OCI-LY3 (cell line): ENCODE results near the gene MB21D2.

Experiments
- H2AFZ ChIP-seq: fragments of 200-600, 300-600 bp; shearing (Covaris generic); 2 replicates; pipeline ENCODE4 v1.6.0; 2014; ENCODE audit warnings: antibody characterized with exemption, low read depth, low read length
- H3K27ac ChIP-seq: fragments of 200-600, 300-600 bp; sonication (generic); 2 replicates; pipeline ENCODE4 v1.5.1; 2014; ENCODE audit warnings: mild to moderate bottlenecking, low read length, moderate library complexity, mixed read lengths
- H3K27me3 ChIP-seq: fragments of 200-600, 300-600 bp; sonication (generic); 2 replicates; pipeline ENCODE4 v1.6.1; 2014; ENCODE audit warnings: low read depth, low read length, mixed read lengths
- H3K36me3 ChIP-seq: fragments of 200-600, 300-600 bp; sonication (generic); replicated peaks from 2 replicates; pipeline ENCODE3; 2014; ENCODE audit warnings: low read depth, low read length, mixed read lengths
- H3K4me1 ChIP-seq: fragments of 300-600, 200-600 bp; sonication (generic); 2 replicates; pipeline ENCODE4 v1.6.1; 2014; ENCODE audit warnings: low read length, mixed read lengths
- H3K4me2 ChIP-seq: fragments of 200-600, 300-600 bp; sonication (generic); 2 replicates; pipeline ENCODE4 v1.6.1; 2014; ENCODE audit warnings: low read length, mixed read lengths
- H3K4me3 ChIP-seq: fragments of 300-600, 200-600 bp; sonication (generic); 2 replicates; pipeline ENCODE4 v1.5.1; 2014; ENCODE audit warnings: antibody characterized with exemption, mild to moderate bottlenecking, low read length, moderate library complexity
- H3K79me2 ChIP-seq: fragments of 300-600, 200-600 bp; shearing (Covaris generic); 2 replicates; pipeline ENCODE4 v1.6.1; 2014; ENCODE audit warnings: mild to moderate bottlenecking, low read length, mixed read lengths
- H3K9ac ChIP-seq: fragments of 300-600, 200-600 bp; shearing (Covaris generic); 2 replicates; pipeline ENCODE4 v1.6.0; 2014; ENCODE audit warnings: mild to moderate bottlenecking, low read length, moderate library complexity
- H3K9me3 ChIP-seq: fragments of 200-600, 300-600 bp; shearing (Covaris generic); 2 replicates; pipeline ENCODE4 v1.6.1; 2014; ENCODE audit warnings: low read length, mixed read lengths; ENCODE audit not compliant: insufficient read depth
- H4K20me1 ChIP-seq: fragments of 200-600, 300-600 bp; sonication (generic); 2 replicates; pipeline ENCODE4 v1.6.1; 2016; ENCODE audit warnings: low read length, mixed read lengths; ENCODE audit not compliant: insufficient read depth
- EZH2phosphoT487 ChIP-seq: fragments of 200-600 bp; shearing (Covaris generic); IDR thresholded peaks from 2 replicates; pipeline ENCODE4 v1.6.1; 2018; ENCODE audit warnings: antibody characterized with exemption, mixed run types, low read depth
- TF ChIP-seq, protein P1 (sequence below): fragments of 200-600, 300-600 bp; sonication (generic); IDR thresholded peaks from 2 replicates; pipeline ENCODE4 v1.5.1; 2014; ENCODE audit warnings: antibody characterized with exemption, low read length, low read depth

Gene MB21D2

DNA sequence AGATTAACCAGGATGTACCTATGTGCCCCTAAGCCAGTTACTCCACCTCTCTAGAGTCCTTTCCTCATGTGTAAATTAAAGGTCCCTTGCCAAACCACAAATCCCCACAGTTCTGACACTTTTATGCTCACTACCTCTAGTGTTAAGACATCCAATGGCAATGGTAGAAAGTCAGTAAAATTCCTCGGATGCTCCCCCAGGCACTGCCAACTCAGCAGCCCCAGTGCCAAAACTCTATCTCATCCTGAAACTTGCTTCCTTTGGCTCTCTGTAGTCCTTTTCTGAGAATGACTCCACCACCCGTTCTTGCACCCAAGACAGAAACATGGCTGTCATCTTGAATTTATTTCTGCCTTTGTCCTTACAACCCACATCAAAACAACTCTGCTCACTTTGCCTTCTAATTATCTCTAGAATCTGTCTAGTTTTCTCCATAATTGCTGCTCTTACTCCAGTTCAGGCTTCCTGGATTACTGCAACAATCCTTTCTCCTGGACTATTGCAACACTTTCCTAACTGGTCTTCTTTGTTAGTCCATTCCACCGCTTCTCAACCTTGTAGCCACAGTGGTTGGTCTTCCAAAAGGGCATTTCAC is 41.6 kb downstream of the MB21D2 start:
- no peak overlapping the region for H3K9ac ChIP-seq
- no peaks in the 10 kb centered on the region for H3K4me1 ChIP-seq
- no peaks in the 10 kb centered on the region for H3K9me3 ChIP-seq
- no peak for TF ChIP-seq EZH2phosphoT487
- TF ChIP-seq, protein P1, sequence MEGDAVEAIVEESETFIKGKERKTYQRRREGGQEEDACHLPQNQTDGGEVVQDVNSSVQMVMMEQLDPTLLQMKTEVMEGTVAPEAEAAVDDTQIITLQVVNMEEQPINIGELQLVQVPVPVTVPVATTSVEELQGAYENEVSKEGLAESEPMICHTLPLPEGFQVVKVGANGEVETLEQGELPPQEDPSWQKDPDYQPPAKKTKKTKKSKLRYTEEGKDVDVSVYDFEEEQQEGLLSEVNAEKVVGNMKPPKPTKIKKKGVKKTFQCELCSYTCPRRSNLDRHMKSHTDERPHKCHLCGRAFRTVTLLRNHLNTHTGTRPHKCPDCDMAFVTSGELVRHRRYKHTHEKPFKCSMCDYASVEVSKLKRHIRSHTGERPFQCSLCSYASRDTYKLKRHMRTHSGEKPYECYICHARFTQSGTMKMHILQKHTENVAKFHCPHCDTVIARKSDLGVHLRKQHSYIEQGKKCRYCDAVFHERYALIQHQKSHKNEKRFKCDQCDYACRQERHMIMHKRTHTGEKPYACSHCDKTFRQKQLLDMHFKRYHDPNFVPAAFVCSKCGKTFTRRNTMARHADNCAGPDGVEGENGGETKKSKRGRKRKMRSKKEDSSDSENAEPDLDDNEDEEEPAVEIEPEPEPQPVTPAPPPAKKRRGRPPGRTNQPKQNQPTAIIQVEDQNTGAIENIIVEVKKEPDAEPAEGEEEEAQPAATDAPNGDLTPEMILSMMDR, result no peak
- no peak overlapping the region for H3K4me3 ChIP-seq
- H4K20me1 ChIP-seq, result no peaks in the 10 kb centered on the region
- H2AFZ ChIP-seq, result no peak overlapping the region
- no peak overlapping the region for H3K27ac ChIP-seq
- no peaks in the 10 kb centered on the region for H3K36me3 ChIP-seq
- no peak overlapping the region for H3K4me2 ChIP-seq
- peaks cover 12% of the 10 kb centered on the region for H3K27me3 ChIP-seq
- no peaks in the 10 kb centered on the region for H3K79me2 ChIP-seq

DNA sequence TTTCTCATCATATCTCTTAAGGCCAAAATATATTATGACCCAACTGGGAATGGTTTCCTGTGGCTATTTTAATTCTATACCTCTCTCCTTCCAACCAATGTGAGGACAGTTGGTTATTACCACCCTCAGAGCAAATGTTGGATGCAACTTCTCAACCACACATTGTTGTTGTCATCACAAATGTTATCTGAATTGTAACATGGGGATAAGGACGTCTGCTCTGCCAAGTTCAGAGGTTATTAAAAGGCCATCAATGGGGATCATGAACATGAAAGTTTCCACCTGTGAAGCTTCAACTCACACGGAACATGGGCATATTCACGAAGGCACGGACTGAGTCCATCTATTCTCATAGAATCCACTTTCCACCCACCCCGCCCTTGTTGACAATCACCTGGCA is 46.8 kb downstream of the MB21D2 start:
- Histone ChIP-seq H3K4me2 (no peak overlapping the region), H3K79me2 (no peaks in the 10 kb centered on the region), H3K27ac (no peak overlapping the region), H3K4me1 (no peaks in the 10 kb centered on the region), H3K9me3 (no peaks in the 10 kb centered on the region), H2AFZ (no peak overlapping the region), H3K4me3 (no peak overlapping the region), H3K36me3 (no peaks in the 10 kb centered on the region), H3K27me3 (peaks cover 7% of the 10 kb centered on the region), H3K9ac (no peak overlapping the region), H4K20me1 (no peaks in the 10 kb centered on the region)
- TF ChIP-seq, protein P1, result no peak
- no peak for TF ChIP-seq EZH2phosphoT487

DNA sequence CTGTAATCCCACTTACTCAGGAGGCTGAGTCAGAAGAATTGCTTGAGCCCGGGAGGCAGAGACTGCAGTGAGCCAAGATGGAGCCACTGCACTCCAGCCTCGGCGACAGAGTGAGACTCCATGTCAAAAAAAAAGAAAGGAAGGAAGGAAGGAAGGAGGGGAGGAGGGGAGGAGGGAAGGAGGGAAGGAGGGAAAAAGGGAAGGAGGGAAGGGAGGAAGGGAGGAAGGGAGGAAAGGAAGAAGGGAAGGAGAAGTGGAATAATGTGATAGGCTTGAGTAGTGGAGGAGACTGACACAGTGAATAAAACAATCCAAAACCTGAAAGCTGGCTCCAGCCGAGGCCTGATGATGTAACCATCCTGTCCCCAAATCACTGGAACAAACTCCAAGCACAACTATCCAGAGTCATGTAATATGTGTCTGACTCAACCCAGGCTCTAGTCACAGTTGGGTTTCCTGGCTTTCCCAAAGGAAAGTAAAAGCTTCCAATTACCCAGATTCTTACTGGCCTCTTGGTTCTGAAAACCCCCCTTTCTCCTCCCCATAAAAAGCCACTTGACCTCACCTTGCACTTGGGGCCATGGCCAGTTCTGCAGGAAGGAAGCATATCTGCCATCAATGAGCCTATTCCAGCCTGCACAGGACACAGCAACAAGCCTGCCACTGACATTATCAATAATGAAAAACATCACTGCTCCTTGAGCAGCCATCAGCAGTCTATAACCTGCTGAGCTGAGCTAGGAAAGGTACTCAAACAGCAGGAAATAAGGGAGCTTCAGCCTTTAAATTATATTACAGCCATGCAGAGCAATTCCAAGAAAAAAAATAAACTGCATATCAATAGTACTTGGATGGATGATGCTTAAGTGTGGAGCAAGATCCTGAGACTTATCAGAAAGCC is 48.3 kb downstream of the MB21D2 start:
- TF ChIP-seq, protein P1, result no peak
- TF ChIP-seq EZH2phosphoT487, result no peak
- no peaks in the 10 kb centered on the region for H3K79me2 ChIP-seq
- peaks cover 5% of the 10 kb centered on the region for H3K4me1 ChIP-seq
- H4K20me1 ChIP-seq, result no peaks in the 10 kb centered on the region
- H3K27me3 ChIP-seq, result 0 out of 2 replicates have a peak, but pooled peaks cover 2% of the 10 kb centered on the region
- no peak overlapping the region for H3K4me3 ChIP-seq
- no peak overlapping the region for H3K9ac ChIP-seq
- H3K36me3 ChIP-seq, result no peaks in the 10 kb centered on the region
- H3K4me2 ChIP-seq, result no peak overlapping the region
- H3K27ac ChIP-seq, result no peak overlapping the region
- no peak overlapping the region for H2AFZ ChIP-seq
- no peaks in the 10 kb centered on the region for H3K9me3 ChIP-seq

DNA sequence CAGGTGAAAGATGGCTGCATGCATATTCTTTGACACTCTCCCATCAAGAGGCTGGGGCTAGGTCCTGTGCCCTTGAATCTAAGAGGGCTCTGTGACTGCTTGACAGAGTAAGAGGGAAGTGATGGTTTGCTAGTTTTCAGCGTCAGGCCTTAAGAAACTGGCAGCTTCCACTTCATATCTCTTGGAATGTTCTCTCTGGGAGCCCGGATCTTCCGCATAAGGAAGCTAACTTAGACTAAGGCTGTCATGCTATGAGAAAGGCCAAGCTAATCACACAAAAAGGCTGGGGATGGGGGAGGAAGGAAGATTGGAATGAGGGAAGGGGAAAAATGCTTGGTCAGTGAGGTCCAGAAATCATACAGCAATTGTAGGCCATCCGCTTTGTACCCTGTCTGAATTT is 50.0 kb downstream of the MB21D2 start:
- Histone ChIP-seq H3K79me2 (no peaks in the 10 kb centered on the region), H3K4me3 (no peak overlapping the region), H3K27me3 (no peaks in the 10 kb centered on the region), H3K9ac (no peak overlapping the region), H3K9me3 (no peaks in the 10 kb centered on the region), H3K27ac (no peak overlapping the region), H3K4me2 (no peak overlapping the region), H3K36me3 (no peaks in the 10 kb centered on the region), H2AFZ (no peak overlapping the region), H3K4me1 (peaks cover 5% of the 10 kb centered on the region), H4K20me1 (no peaks in the 10 kb centered on the region)
- TF ChIP-seq EZH2phosphoT487, result no peak
